Rectal smooth muscle tissue (tissue), 1 donor: ENCODE data around the gene PCDHB6.
"Not testable (repeated sequence)": the region's sequence is repeated elsewhere in the genome, so short reads cannot be mapped to it uniquely, and the experiment has no call there.

Experiments
- H3K27ac ChIP-seq: one replicate; pipeline ENCODE4 v1.7.0; 2013; ENCODE audit warnings: low read depth, low read length, inconsistent platforms
- H3K27me3 ChIP-seq: one replicate; pipeline ENCODE4 v1.7.0; 2013; ENCODE audit warnings: low read length; ENCODE audit not compliant: control insufficient read depth, insufficient read depth
- H3K36me3 ChIP-seq: one replicate; pipeline ENCODE4 v1.7.0; 2013; ENCODE audit warnings: low read length; ENCODE audit not compliant: control insufficient read depth, insufficient read depth
- H3K4me1 ChIP-seq: one replicate; pipeline ENCODE4 v1.7.0; 2013; ENCODE audit warnings: low read length; ENCODE audit not compliant: control insufficient read depth, insufficient read depth
- H3K4me3 ChIP-seq: one replicate; pipeline ENCODE4 v1.7.0; 2013; ENCODE audit warnings: low read length
- H3K9ac ChIP-seq: one replicate; pipeline ENCODE4 v1.7.0; 2013; ENCODE audit warnings: low read length

The PCDHB6 gene

GRCh38 chr5:141149812-141150211 is at the start of gene PCDHB6:
TSS of gene PCDHB6 (plus strand) at chr5:141150057. CDS start at chr5:141150258, 201 bp downstream.
- Histone ChIP-seq H3K4me3 (no peak within 1 kb of the TSS), H3K4me1 (no peaks in the 10 kb centered on the region), H3K9ac (no peak within 1 kb of the TSS), H3K27me3 (no peaks in the 10 kb centered on the region), H3K27ac (no peak within 1 kb of the TSS), H3K36me3 (no peaks in the 10 kb centered on the region)

DNA sequence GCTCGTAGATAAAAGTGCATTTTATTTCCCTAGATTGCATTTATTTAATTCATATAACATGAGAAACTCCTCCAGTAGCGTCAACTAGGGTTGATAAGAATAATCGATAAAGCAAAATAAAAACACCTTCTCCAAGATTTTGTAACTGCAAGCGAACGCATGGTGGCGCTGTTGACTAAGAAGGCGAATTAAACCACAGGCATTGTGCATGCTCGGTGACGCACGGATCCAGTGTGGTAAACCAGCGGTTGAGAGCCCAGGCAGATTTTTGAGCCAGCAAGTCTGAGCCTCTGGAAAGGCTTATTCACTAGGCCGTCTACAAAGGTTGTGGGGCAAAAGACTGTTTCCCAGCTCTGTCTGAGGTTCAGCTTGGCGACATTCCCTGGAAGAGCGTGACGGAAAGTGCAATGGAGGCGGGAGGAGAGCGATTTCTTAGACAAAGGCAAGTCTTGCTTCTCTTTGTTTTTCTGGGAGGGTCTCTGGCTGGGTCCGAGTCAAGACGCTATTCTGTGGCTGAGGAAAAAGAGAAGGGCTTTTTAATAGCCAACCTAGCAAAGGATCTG is 49.5 kb upstream of the PCDHB6 start, which contains the start of gene PCDHB3:
Gene PCDHB3 (plus strand): TSS at position 231 of the 563 bp plus-strand sequence. CDS start 177 bp downstream, at position 408.
- no peak within 1 kb of the TSS for H3K9ac ChIP-seq
- H3K36me3 ChIP-seq, result no peaks in the 10 kb centered on the region
- H3K27me3 ChIP-seq, result no peaks in the 10 kb centered on the region
- peak within 1 kb of the TSS; percentile 25 for H3K4me3 ChIP-seq
- no peak within 1 kb of the TSS for H3K27ac ChIP-seq
- H3K4me1 ChIP-seq, result no peaks in the 10 kb centered on the region

GRCh38 chr5:141101059-141101458 is 48.8 kb upstream of the PCDHB6 start:
- Histone ChIP-seq H3K9ac (no peak overlapping the region), H3K27me3 (no peaks in the 10 kb centered on the region), H3K27ac (no peak overlapping the region), H3K4me3 (peak overlapping the region; percentile 25), H3K4me1 (no peaks in the 10 kb centered on the region), H3K36me3 (no peaks in the 10 kb centered on the region)

DNA sequence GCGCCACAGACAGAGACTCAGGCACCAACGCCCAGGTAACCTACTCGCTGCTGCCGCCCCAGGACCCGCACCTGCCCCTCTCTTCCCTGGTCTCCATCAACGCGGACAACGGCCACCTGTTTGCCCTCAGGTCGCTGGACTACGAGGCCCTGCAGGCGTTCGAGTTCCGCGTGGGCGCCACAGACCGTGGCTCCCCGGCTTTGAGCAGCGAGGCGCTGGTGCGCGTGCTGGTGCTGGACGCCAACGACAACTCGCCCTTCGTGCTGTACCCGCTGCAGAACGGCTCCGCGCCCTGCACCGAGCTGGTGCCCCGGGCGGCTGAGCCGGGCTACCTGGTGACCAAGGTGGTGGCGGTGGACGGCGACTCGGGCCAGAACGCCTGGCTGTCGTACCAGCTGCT is 47.8 kb upstream of the PCDHB6 start:
- not testable (repeated sequence) for H3K36me3 ChIP-seq, H3K27ac ChIP-seq, H3K9ac ChIP-seq, H3K27me3 ChIP-seq, H3K4me3 ChIP-seq, H3K4me1 ChIP-seq

GRCh38 chr5:141102471-141102870 is 47.4 kb upstream of the PCDHB6 start:
- not testable (repeated sequence) for H3K27me3 ChIP-seq, H3K4me1 ChIP-seq, H3K9ac ChIP-seq, H3K4me3 ChIP-seq, H3K36me3 ChIP-seq, H3K27ac ChIP-seq

DNA sequence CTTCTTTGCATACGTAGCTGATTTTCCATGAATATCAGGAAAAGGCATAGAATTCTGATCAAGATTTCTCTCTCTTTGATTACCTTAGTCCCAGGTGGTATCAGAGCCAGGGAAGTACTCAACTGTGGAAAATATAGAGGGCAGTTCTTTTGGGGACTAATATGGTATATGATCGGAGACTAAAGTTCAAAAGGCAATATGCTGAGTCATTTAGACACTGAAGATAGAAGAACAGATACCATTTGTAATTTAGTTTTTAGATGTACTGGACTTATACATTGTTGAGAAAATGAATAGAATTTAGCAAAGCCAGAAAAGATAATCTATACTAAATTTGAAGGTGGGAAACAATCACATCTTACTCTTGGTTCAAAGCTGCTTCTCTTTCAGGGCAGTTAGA is 44.5 kb upstream of the PCDHB6 start:
- Histone ChIP-seq H3K27ac (no peak overlapping the region), H3K9ac (no peak overlapping the region), H3K27me3 (no peaks in the 10 kb centered on the region), H3K4me3 (no peak overlapping the region), H3K36me3 (no peaks in the 10 kb centered on the region), H3K4me1 (no peaks in the 10 kb centered on the region)

DNA sequence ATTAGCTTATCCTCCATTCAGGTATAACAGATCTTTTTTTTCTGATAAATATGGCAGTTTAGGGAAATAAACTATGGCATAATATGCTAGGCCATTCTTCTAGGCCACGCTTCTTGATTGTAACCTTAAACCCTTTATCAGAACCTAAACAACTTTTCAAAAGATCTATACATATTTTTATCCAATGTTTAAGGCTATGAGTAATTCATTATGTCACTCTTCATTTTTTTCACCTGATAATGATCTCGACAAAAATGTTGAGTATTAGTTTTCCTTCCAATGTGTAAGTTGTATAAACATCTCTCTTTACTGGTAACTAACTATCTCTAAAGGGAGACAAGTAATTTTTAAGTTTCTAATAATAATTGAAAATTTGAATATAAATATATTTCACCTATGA is 30.6 kb upstream of the PCDHB6 start:
- H3K9ac ChIP-seq, result no peak overlapping the region
- H3K4me1 ChIP-seq, result no peaks in the 10 kb centered on the region
- H3K27me3 ChIP-seq, result no peaks in the 10 kb centered on the region
- no peaks in the 10 kb centered on the region for H3K36me3 ChIP-seq
- H3K27ac ChIP-seq, result no peak overlapping the region
- H3K4me3 ChIP-seq, result no peak overlapping the region

DNA sequence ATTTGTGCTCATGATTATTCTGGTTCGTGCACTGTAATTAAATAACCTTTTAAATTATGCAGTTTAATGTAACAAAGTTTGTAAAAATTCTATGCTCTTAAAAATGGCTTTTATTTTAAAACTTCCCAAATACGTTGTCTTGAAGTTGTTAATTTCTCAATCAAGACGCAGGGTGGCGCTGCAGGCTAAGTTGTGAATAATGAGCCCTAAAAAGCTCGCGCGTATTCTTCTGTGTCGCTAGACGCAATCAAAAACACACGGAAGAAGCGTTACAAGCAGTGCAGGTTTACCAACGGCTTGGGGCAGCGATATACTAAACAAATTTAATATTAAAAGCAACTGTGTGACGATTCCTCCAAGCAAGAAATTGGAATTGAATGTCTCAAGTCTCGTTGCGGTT is 28.3 kb upstream of the PCDHB6 start, which contains the start of gene PCDHB4:
Gene PCDHB4 (plus strand): TSS at position 256 of the 400 bp plus-strand sequence. CDS start 181 bp downstream, outside the sequence.
- Histone ChIP-seq H3K27me3 (no peaks in the 10 kb centered on the region), H3K4me3 (peak within 1 kb of the TSS; percentile 35), H3K27ac (no peak within 1 kb of the TSS), H3K4me1 (no peaks in the 10 kb centered on the region), H3K36me3 (no peaks in the 10 kb centered on the region), H3K9ac (no peak within 1 kb of the TSS)

GRCh38 chr5:141121985-141122384 is 27.9 kb upstream of the PCDHB6 start:
- H3K4me1 ChIP-seq, result no peaks in the 10 kb centered on the region
- H3K36me3 ChIP-seq, result no peaks in the 10 kb centered on the region
- H3K9ac ChIP-seq, result no peak overlapping the region
- H3K27me3 ChIP-seq, result no peaks in the 10 kb centered on the region
- no peak overlapping the region for H3K27ac ChIP-seq
- peak overlapping the region; percentile 35 for H3K4me3 ChIP-seq

- H3K9ac ChIP-seq, H3K27me3 ChIP-seq, H3K27ac ChIP-seq, H3K4me1 ChIP-seq, H3K36me3 ChIP-seq, H3K4me3 ChIP-seq: not testable (repeated sequence)
Observed at GRCh38 chr5:141123396-141124135, 26.3 kb upstream of the PCDHB6 start.

DNA sequence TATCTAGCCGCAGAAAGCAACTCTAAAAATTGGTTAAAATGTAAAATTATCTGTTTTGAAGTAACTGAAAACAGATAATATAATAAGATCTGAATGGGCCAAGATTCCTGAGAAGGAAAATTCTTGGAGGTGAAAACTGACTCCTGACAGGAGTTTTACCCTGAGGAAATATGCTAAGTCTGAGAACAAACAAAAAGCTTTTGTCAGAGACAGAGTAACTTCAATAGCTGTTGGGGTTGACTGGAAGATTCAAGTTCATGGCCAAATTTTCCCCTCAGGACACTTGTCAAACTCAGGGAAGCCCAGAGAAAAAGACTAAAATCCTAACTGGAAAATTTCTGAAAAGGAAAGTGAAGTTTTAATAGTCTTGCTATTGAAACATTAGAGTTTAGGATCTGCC is 22.6 kb upstream of the PCDHB6 start:
- Histone ChIP-seq H3K36me3 (no peaks in the 10 kb centered on the region), H3K27ac (no peak overlapping the region), H3K27me3 (no peaks in the 10 kb centered on the region), H3K4me3 (no peak overlapping the region), H3K9ac (no peak overlapping the region), H3K4me1 (no peaks in the 10 kb centered on the region)

DNA sequence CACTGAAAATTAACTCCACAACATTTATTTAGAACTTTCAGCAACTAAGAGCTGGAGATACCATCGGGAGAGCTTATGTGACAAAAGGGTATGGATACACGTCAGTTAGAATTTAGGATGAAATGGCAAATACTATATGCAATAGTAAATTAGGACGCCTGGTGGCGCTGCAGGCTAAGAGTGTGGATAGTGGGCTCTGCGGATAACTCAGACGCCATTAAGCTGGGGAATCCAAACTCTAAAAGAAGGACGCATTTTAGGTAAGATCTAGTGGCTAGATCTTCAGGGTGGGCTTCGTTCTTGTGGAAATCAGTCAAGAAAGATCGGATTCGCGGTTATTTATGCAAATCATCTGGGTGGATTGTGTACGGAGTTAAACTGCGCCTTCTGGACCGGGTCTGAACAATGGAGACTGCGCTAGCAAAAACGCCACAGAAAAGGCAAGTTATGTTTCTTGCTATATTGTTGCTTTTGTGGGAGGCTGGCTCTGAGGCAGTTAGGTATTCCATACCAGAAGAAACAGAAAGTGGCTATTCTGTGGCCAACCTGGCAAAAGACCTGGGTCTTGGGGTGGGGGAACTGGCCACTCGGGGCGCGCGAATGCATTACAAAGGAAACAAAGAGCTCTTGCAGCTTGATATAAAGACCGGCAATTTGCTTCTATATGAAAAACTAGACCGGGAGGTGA is 14.7 kb upstream of the PCDHB6 start, which contains the start of gene PCDHB5:
Gene PCDHB5 (plus strand): TSS at position 177 of the 688 bp plus-strand sequence. CDS start 229 bp downstream, at position 406.
- H3K4me3 ChIP-seq, result peak within 1 kb of the TSS; percentile 42
- no peak within 1 kb of the TSS for H3K9ac ChIP-seq
- no peak within 1 kb of the TSS for H3K27ac ChIP-seq
- H3K27me3 ChIP-seq, result no peaks in the 10 kb centered on the region
- H3K36me3 ChIP-seq, result no peaks in the 10 kb centered on the region
- no peaks in the 10 kb centered on the region for H3K4me1 ChIP-seq
